GM12878 (cell line): ENCODE measurements around the gene CAMTA1. TPM values are rescaled to one million over a fixed set of nuclear protein-coding genes. Genes with fewer than 3 reads are reported as not detected.

Source experiments
- ATAC-seq: fragments of 200-7000 bp; cut with Tn5 transposase; 3 replicates; pipeline ENCODE4 v1.9.1; 2020; ENCODE audit warnings: mild to moderate bottlenecking, moderate library complexity
- BruUV-seq: library from RNA; stranded (reverse); fragments of 400-500 nt; replicated peaks from 2 replicates; lab custom pipeline; 2021; lab: Mats Ljungman, UMichigan
- CTCF ChIA-PET: fragments of 300-600 bp; sonication (Branson Sonifier 250); formaldehyde crosslinking; extraction: SDS; loops from one replicate; lab custom pipeline; 2021; ENCODE audit warnings: inconsistent platforms; lab: Yijun Ruan, JAX
- POLR2A ChIA-PET: fragments of 350-600 bp; formaldehyde crosslinking; extraction: SDS; loops from one replicate; lab custom pipeline; 2021; ENCODE audit warnings: inconsistent platforms; lab: Charles Lee
- RAD21 ChIA-PET: fragments of 300-600 bp; sonication (Branson Sonifier 250); formaldehyde crosslinking; loops from one replicate; lab custom pipeline; 2023; ENCODE audit warnings: antibody characterized with exemption; ENCODE audit not compliant: unreplicated experiment; lab: Charles Lee
- SMC1A ChIA-PET: fragments of 300-600 bp; sonication (Branson Sonifier 250); formaldehyde crosslinking; loops from one replicate; lab custom pipeline; 2023; ENCODE audit not compliant: unreplicated experiment, uncharacterized antibody; lab: Charles Lee
- DNase-seq: peaks from one replicate; pipeline ENCODE4 v3.0.0-alpha.2; 2011; ENCODE audit warnings: low read depth, low spot score
- FAIRE-seq: peaks from 3 replicates; lab custom pipeline; 2011; peaks lifted over from hg19 to GRCh38; lab: Jason Lieb, UNC
- H2AFZ ChIP-seq: 2 replicates; pipeline ENCODE4 v1.6.0; 2011; ENCODE audit warnings: low read depth, low read length, control low read depth; ENCODE audit not compliant: control insufficient read depth
- H3K27ac ChIP-seq: 2 replicates; pipeline ENCODE4 v1.5.1; 2011; ENCODE audit warnings: control low read depth; ENCODE audit not compliant: control insufficient read depth, insufficient read depth
- H3K27me3 ChIP-seq, 2 experiments: replicated peaks in 1 of 2; 2 replicates each; pipeline versions ENCODE4 v1.6.0 to v1.6.1; 2011; ENCODE audit warnings: low read length in 1 of 2; ENCODE audit not compliant: control insufficient read depth in 2 of 2, insufficient read depth in 2 of 2
- H3K36me3 ChIP-seq, 2 experiments: 2 replicates each; pipeline ENCODE4 v1.5.1; 2011; ENCODE audit warnings: low read length in 1 of 2; ENCODE audit not compliant: control insufficient read depth in 2 of 2, insufficient read depth in 2 of 2
- H3K4me1 ChIP-seq: 2 replicates; pipeline ENCODE4 v1.6.1; 2011; ENCODE audit warnings: mild to moderate bottlenecking, low read length, moderate library complexity, mixed read lengths; ENCODE audit not compliant: control insufficient read depth, insufficient read depth
- H3K4me2 ChIP-seq: 2 replicates; pipeline ENCODE4 v1.6.0; 2011; ENCODE audit warnings: control low read depth; ENCODE audit not compliant: control insufficient read depth, insufficient read depth
- H3K4me3 ChIP-seq: fragments of 200-600 bp; sonication (generic); 2 replicates; pipeline ENCODE4 v1.5.1; 2016
- H3K79me2 ChIP-seq: 2 replicates; pipeline ENCODE4 v1.6.0; 2011; ENCODE audit warnings: low read length; ENCODE audit not compliant: control insufficient read depth, insufficient read depth
- H3K9ac ChIP-seq: 2 replicates; pipeline ENCODE4 v1.8.0; 2011; ENCODE audit warnings: low read length, control low read depth, mixed read lengths; ENCODE audit not compliant: control insufficient read depth, insufficient read depth
- H3K9me3 ChIP-seq: replicated peaks from 3 replicates; pipeline ENCODE4 v1.5.1; 2011; ENCODE audit warnings: mild to moderate bottlenecking, low read length; ENCODE audit not compliant: control insufficient read depth, insufficient read depth
- H4K20me1 ChIP-seq: 2 replicates; pipeline ENCODE4 v1.6.0; 2011; ENCODE audit not compliant: control insufficient read depth, insufficient read depth
- BACH1 ChIP-seq: fragments of 450-650 bp; IDR thresholded peaks from 2 replicates; pipeline ENCODE4 v1.6.1; 2017; ENCODE audit warnings: mild to moderate bottlenecking, borderline replicate concordance
- EZH2 ChIP-seq: IDR thresholded peaks from 2 replicates; pipeline ENCODE4 v1.6.1; 2012; ENCODE audit warnings: low read depth, mild to moderate bottlenecking, control low read depth, inconsistent platforms, low read length, borderline replicate concordance; ENCODE audit not compliant: control insufficient read depth
- MEF2A ChIP-seq: IDR thresholded peaks from 2 replicates; pipeline ENCODE4 v1.6.1; 2011; ENCODE audit warnings: low read depth, mild to moderate bottlenecking, low read length, moderate library complexity; ENCODE audit not compliant: insufficient read depth
- MTA3 ChIP-seq: IDR thresholded peaks from 2 replicates; pipeline ENCODE4 v1.6.1; 2012; ENCODE audit warnings: low read length, inconsistent platforms, borderline replicate concordance
- NRF1 ChIP-seq: conservative IDR thresholded peaks from 2 replicates; pipeline ENCODE4 v1.6.1; 2011; ENCODE audit warnings: mild to moderate bottlenecking, low read depth, low read length, improper control_type of control experiment
- RAD51 ChIP-seq: fragments of 450-650 bp; IDR thresholded peaks from 2 replicates; pipeline ENCODE4 v1.6.1; 2016; ENCODE audit warnings: moderate library complexity, mild to moderate bottlenecking, inconsistent platforms
- SUPT20H ChIP-seq: IDR thresholded peaks from 2 replicates; pipeline ENCODE4 v1.6.1; 2011; ENCODE audit warnings: low read depth, mild to moderate bottlenecking, low read length, moderate library complexity, borderline replicate concordance; ENCODE audit not compliant: control insufficient read depth
- ZNF384 ChIP-seq: IDR thresholded peaks from 2 replicates; pipeline ENCODE4 v1.6.1; 2012; ENCODE audit warnings: low read depth, mild to moderate bottlenecking, low read length, improper control_type of control experiment, borderline replicate concordance
- WGBS: methylation state at CpG from one replicate; pipeline ENCODE4 v1.1.6; 2016; ENCODE audit warnings: low lambda C conversion rate; ENCODE audit not compliant: insufficient replicate concordance, insufficient coverage; ENCODE audit errors: missing lambda C conversion rate; 5-methylcytosine and 5-hydroxymethylcytosine counted together
- in situ Hi-C: fragments of 300-500 bp; cut with MboI; formaldehyde crosslinking; loops from 9 replicates; pipeline ENCODE4 v1.14.3; 2018; ENCODE audit warnings: mixed read lengths
- intact Hi-C: fragments of 100-400 bp; cut with micrococcal nuclease; formaldehyde crosslinking; loops from one replicate; pipeline ENCODE4 v1.14.2; 2022; ENCODE audit not compliant: unreplicated experiment
- polyA plus RNA-seq, 11 experiments: library from polyadenylated mRNA; depleted of rRNA in 4 of 11; unstranded in 6 of 11; stranded (reverse) in 5 of 11; fragments of >200 nt; fragmentation: Nextera tagmentation in 4 of 11; fragmentation: Illumina TruSeq in 1 of 11; extraction: Ambion mirVana in 4 of 11; extraction: Trizol in 1 of 11; gene quantifications; 1 replicate in 1 of 11; 2 replicates in 10 of 11; pipeline versions ENCODE4 v1.2.1 to v1.2.3, GENCODE V29; 2011 to 2016; ENCODE audit warnings: inconsistent platforms in 2 of 11, missing spikeins in 2 of 11, low read depth in 1 of 11
- total RNA-seq, 4 experiments: library from RNA; depleted of rRNA in 3 of 4; stranded (reverse); fragments of >200 nt in 3 of 4; fragmentation: Illumina TruSeq in 1 of 4; extraction: Trizol in 1 of 4; gene quantifications; 2 replicates each; pipeline versions ENCODE4 v1.2.1 to v1.2.3, GENCODE V29; 2013 to 2021
- TF ChIP-seq, protein P1 (sequence below): IDR thresholded peaks from 2 replicates; pipeline ENCODE4 v1.6.1; 2011; ENCODE audit warnings: low read depth, low read length, improper control_type of control experiment, borderline replicate concordance
- TF ChIP-seq, protein P2 (sequence below): fragments of 150-350 bp; IDR thresholded peaks from 2 replicates; pipeline ENCODE4 v1.6.1; 2016; ENCODE audit warnings: low read depth, low read length

The CAMTA1 gene
- total and polyA plus RNA-seq, 10 of the 15 experiments (the other 5 are each of a cell fraction or from before 2014, with no cell fraction given): 37.7 to 148 (median 76.4) TPM

DNA sequence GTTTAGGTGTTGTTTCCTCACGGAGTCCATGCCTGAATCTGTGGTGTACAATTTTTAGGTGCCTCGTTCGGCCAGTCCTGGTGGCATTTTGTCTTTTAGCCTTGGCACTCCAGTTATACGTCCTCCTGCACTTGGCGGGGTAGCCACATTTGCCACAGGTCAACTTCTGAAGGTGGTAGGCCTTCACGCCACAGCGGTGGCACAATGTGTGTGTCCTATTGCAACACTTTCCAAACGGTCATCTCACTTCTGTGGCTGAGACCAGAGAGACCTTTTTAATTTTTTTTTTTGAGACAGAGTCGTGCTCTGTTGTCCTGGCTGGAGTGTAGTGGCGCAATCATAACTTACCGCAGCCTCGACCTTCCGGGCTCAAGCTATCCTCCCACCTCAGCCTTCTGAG is 49.1 kb downstream of the CAMTA1 start:
- H3K4me1 ChIP-seq: peaks cover 2% of the 10 kb centered on the region; the same call in 1 of the 2 replicates
- no peak overlapping the region for H3K27ac ChIP-seq
- ATAC-seq: no peak
- no TSS peak for BruUV-seq
- no peaks in the 10 kb centered on the region; the same call in 1 of the 2 replicates for H3K79me2 ChIP-seq
- DNase-seq: no peak
- intact Hi-C loops: no loop called here
- H3K27me3 ChIP-seq: no peaks in the 10 kb centered on the region
- WGBS: 95% methylated on average over 13 of the region's 13 CpGs
- SMC1A ChIA-PET: interaction anchor here (1.5 to 4.5 kb wide), 3 partner anchors 10 to 54 kb away, joined by 4 to 26 read pairs (median 8); no protein-coding TSS in a partner anchor
- H3K36me3 ChIP-seq: peaks cover 0 to 2% of the 10 kb centered on the region in 2 experiments; a peak in 3 of 4 replicates
- H3K9ac ChIP-seq: no peak overlapping the region
- H4K20me1 ChIP-seq: no peaks in the 10 kb centered on the region
- H3K4me2 ChIP-seq: no peak overlapping the region
- in situ Hi-C loops: no loop called here
- RAD21 ChIA-PET: no interaction called here
- no peak overlapping the region for H2AFZ ChIP-seq
- TF ChIP-seq EZH2 (no peak), RAD51 (no peak), MEF2A (no peak), NRF1 (no peak), BACH1 (no peak), ZNF384 (no peak), MTA3 (no peak), SUPT20H (no peak)
- TF ChIP-seq, protein P1, sequence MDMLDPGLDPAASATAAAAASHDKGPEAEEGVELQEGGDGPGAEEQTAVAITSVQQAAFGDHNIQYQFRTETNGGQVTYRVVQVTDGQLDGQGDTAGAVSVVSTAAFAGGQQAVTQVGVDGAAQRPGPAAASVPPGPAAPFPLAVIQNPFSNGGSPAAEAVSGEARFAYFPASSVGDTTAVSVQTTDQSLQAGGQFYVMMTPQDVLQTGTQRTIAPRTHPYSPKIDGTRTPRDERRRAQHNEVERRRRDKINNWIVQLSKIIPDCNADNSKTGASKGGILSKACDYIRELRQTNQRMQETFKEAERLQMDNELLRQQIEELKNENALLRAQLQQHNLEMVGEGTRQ: no peak
- TF ChIP-seq, protein P2, sequence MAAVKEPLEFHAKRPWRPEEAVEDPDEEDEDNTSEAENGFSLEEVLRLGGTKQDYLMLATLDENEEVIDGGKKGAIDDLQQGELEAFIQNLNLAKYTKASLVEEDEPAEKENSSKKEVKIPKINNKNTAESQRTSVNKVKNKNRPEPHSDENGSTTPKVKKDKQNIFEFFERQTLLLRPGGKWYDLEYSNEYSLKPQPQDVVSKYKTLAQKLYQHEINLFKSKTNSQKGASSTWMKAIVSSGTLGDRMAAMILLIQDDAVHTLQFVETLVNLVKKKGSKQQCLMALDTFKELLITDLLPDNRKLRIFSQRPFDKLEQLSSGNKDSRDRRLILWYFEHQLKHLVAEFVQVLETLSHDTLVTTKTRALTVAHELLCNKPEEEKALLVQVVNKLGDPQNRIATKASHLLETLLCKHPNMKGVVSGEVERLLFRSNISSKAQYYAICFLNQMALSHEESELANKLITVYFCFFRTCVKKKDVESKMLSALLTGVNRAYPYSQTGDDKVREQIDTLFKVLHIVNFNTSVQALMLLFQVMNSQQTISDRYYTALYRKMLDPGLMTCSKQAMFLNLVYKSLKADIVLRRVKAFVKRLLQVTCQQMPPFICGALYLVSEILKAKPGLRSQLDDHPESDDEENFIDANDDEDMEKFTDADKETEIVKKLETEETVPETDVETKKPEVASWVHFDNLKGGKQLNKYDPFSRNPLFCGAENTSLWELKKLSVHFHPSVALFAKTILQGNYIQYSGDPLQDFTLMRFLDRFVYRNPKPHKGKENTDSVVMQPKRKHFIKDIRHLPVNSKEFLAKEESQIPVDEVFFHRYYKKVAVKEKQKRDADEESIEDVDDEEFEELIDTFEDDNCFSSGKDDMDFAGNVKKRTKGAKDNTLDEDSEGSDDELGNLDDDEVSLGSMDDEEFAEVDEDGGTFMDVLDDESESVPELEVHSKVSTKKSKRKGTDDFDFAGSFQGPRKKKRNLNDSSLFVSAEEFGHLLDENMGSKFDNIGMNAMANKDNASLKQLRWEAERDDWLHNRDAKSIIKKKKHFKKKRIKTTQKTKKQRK: no peak
- POLR2A ChIA-PET: no interaction called here
- H3K4me3 ChIP-seq: no peak overlapping the region
- CTCF ChIA-PET: interaction anchor here (1.6 to 3.3 kb wide), 2 partner anchors 9 to 55 kb away, joined by 6 to 13 read pairs; no protein-coding TSS in a partner anchor
- H3K9me3 ChIP-seq: no peaks in the 10 kb centered on the region
- FAIRE-seq: no peak
